MM.1S (cell line): ENCODE measurements around the gene PRADC1.

Experiments
- DNase-seq: peaks from one replicate; pipeline ENCODE4 v3.0.0-alpha.2; 2015
- H2AFZ ChIP-seq: fragments of 300-600 bp; sonication (generic); 2 replicates; pipeline ENCODE4 v1.6.0; 2016; ENCODE audit warnings: antibody characterized with exemption, low read length
- H3F3A ChIP-seq: fragments of 300-600 bp; sonication (generic); 2 replicates; pipeline ENCODE4 v1.6.1; 2016; ENCODE audit warnings: mild to moderate bottlenecking, antibody characterized with exemption, low read length, moderate library complexity, mixed read lengths; ENCODE audit not compliant: insufficient read depth
- H3K27ac ChIP-seq: fragments of 300-600 bp; sonication (generic); 2 replicates; pipeline ENCODE4 v1.5.1; 2016; ENCODE audit warnings: mild to moderate bottlenecking, low read length
- H3K27me3 ChIP-seq: fragments of 300-600 bp; sonication (generic); replicated peaks from 2 replicates; pipeline ENCODE4 v1.6.0; 2016; ENCODE audit warnings: low read length; ENCODE audit not compliant: insufficient read depth
- H3K36me3 ChIP-seq: fragments of 300-600 bp; sonication (generic); replicated peaks from 2 replicates; pipeline ENCODE4 v1.6.1; 2016; ENCODE audit warnings: mild to moderate bottlenecking, low read length, mixed read lengths; ENCODE audit not compliant: insufficient read depth
- H3K4me1 ChIP-seq: fragments of 300-600 bp; sonication (generic); 2 replicates; pipeline ENCODE4 v1.6.1; 2016; ENCODE audit warnings: low read length, mixed read lengths
- H3K4me2 ChIP-seq: fragments of 300-600 bp; sonication (generic); 2 replicates; pipeline ENCODE4 v1.6.0; 2016; ENCODE audit warnings: low read depth, low read length
- H3K4me3 ChIP-seq: fragments of 300-600 bp; sonication (generic); 2 replicates; pipeline ENCODE4 v1.5.1; 2016; ENCODE audit warnings: low read length, mixed read lengths
- H3K79me2 ChIP-seq: fragments of 300-600 bp; sonication (generic); 2 replicates; pipeline ENCODE4 v1.6.1; 2016; ENCODE audit warnings: mixed run types, low read length, mixed read lengths
- H3K9ac ChIP-seq: fragments of 300-600 bp; sonication (generic); 2 replicates; pipeline ENCODE4 v1.6.1; 2016; ENCODE audit warnings: low read length, mixed read lengths
- H3K9me2 ChIP-seq: fragments of 300-600 bp; sonication (generic); replicated peaks from 2 replicates; pipeline ENCODE4 v1.6.1; 2016; ENCODE audit warnings: mild to moderate bottlenecking, low read length, mixed read lengths; ENCODE audit not compliant: insufficient read depth
- H3K9me3 ChIP-seq: fragments of 300-600 bp; sonication (generic); replicated peaks from 2 replicates; pipeline ENCODE4 v1.6.1; 2016; ENCODE audit warnings: mild to moderate bottlenecking, low read length, mixed read lengths; ENCODE audit not compliant: insufficient read depth
- H4K20me1 ChIP-seq: fragments of 300-600 bp; sonication (generic); 2 replicates; pipeline ENCODE4 v1.6.1; 2016; ENCODE audit warnings: mild to moderate bottlenecking, low read length, moderate library complexity, mixed read lengths; ENCODE audit not compliant: insufficient read depth
- CTCF ChIP-seq: fragments of 300-600 bp; sonication (generic); IDR thresholded peaks from 2 replicates; pipeline ENCODE4 v1.5.1; 2016; ENCODE audit warnings: antibody characterized with exemption, low read length, mixed read lengths
- EZH2 ChIP-seq: fragments of 300-600 bp; sonication (generic); optimal IDR thresholded peaks from 2 replicates; pipeline ENCODE3; 2017; ENCODE audit warnings: low read depth, mild to moderate bottlenecking, antibody characterized with exemption, low read length, mixed read lengths
- EZH2phosphoT487 ChIP-seq: fragments of 300-600 bp; sonication (generic); IDR thresholded peaks from 2 replicates; pipeline ENCODE4 v1.6.1; 2018; ENCODE audit warnings: antibody characterized with exemption, low read length

Gene PRADC1

GRCh38 chr2:73272270-73272669 is 39.2 kb upstream of the PRADC1 start:
- Histone ChIP-seq H2AFZ (no peak overlapping the region), H3K27me3 (no peaks in the 10 kb centered on the region), H3K9me3 (no peaks in the 10 kb centered on the region), H3K27ac (no peak overlapping the region), H3K9me2 (no peaks in the 10 kb centered on the region), H3K4me2 (no peak overlapping the region), H3K4me3 (no peak overlapping the region), H3F3A (no peaks in the 10 kb centered on the region), H3K36me3 (no peaks in the 10 kb centered on the region), H4K20me1 (no peaks in the 10 kb centered on the region), H3K79me2 (no peaks in the 10 kb centered on the region), H3K9ac (no peak overlapping the region), H3K4me1 (no peaks in the 10 kb centered on the region)
- DNase-seq, result no peak
- TF ChIP-seq CTCF (no peak), EZH2phosphoT487 (no peak), EZH2 (no peak)

GRCh38 chr2:73269686-73270465 is 36.8 kb upstream of the PRADC1 start:
- no peak for DNase-seq
- Histone ChIP-seq H3K27me3 (no peaks in the 10 kb centered on the region), H3K9me2 (no peaks in the 10 kb centered on the region), H3K79me2 (no peaks in the 10 kb centered on the region), H3K4me1 (no peaks in the 10 kb centered on the region), H3K9me3 (no peaks in the 10 kb centered on the region), H2AFZ (no peak overlapping the region), H3F3A (no peaks in the 10 kb centered on the region), H3K4me2 (peak overlapping the region; percentile 49; the same call in 1 of the 2 replicates), H3K27ac (no peak overlapping the region), H4K20me1 (no peaks in the 10 kb centered on the region), H3K36me3 (no peaks in the 10 kb centered on the region), H3K4me3 (peak overlapping the region; percentile 46; the same call in 1 of the 2 replicates), H3K9ac (no peak overlapping the region)
- no peak for TF ChIP-seq EZH2
- no peak for TF ChIP-seq EZH2phosphoT487
- TF ChIP-seq CTCF, result no peak

GRCh38 chr2:73268830-73269685 is 36.0 kb upstream of the PRADC1 start:
- no peak overlapping the region for H3K27ac ChIP-seq
- no peaks in the 10 kb centered on the region for H3K79me2 ChIP-seq
- H3K9me3 ChIP-seq, result no peaks in the 10 kb centered on the region
- DNase-seq, result peak; percentile 69
- no peak overlapping the region for H3K9ac ChIP-seq
- H3K9me2 ChIP-seq, result no peaks in the 10 kb centered on the region
- TF ChIP-seq EZH2phosphoT487 (no peak), CTCF (no peak), EZH2 (no peak)
- H3K27me3 ChIP-seq, result no peaks in the 10 kb centered on the region
- no peak overlapping the region for H3K4me2 ChIP-seq
- H3F3A ChIP-seq, result no peaks in the 10 kb centered on the region
- no peaks in the 10 kb centered on the region for H4K20me1 ChIP-seq
- no peaks in the 10 kb centered on the region for H3K36me3 ChIP-seq
- no peaks in the 10 kb centered on the region for H3K4me1 ChIP-seq
- H3K4me3 ChIP-seq, result no peak overlapping the region
- H2AFZ ChIP-seq, result no peak overlapping the region
